Esophagus squamous epithelium (tissue), 5 donors: Measurements from ENCODE around the gene CACNB4. TPM values are rescaled to one million over a fixed set of nuclear protein-coding genes. Genes with fewer than 3 reads are reported as not detected.
"Not testable (repeated sequence)": the region's sequence is repeated elsewhere in the genome, so short reads cannot be mapped to it uniquely, and the experiment has no call there.

Source experiments
- DNase-seq: peaks from one replicate; lab custom pipeline; 2025; lab: John Stamatoyannopoulos, UW
- H3K27ac ChIP-seq, 4 donors: fragments of 200-600 bp; sonication (generic); one replicate each; pipeline ENCODE4 v1.5.1; 2016 to 2019; ENCODE audit warnings: mild to moderate bottlenecking in 1 of 4
- H3K27me3 ChIP-seq, 4 donors: fragments of 200-600 bp; sonication (generic); 1 replicate in 3 of 4; 2 replicates in 1 of 4; pipeline versions ENCODE4 v1.5.1 to v1.6.0; 2017 to 2021; ENCODE audit warnings: antibody characterized with exemption in 1 of 4
- H3K36me3 ChIP-seq, 3 donors: fragments of 200-600 bp; sonication (generic); one replicate each; pipeline ENCODE4 v1.5.1; 2016 to 2019
- H3K4me1 ChIP-seq, 3 donors: fragments of 200-600 bp; sonication (generic); one replicate each; pipeline ENCODE4 v1.5.1; 2017 to 2019
- H3K4me3 ChIP-seq, 4 donors: fragments of 200-600 bp; sonication (generic); 1 replicate in 3 of 4; 2 replicates in 1 of 4; pipeline ENCODE4 v1.5.1; 2016 to 2019; ENCODE audit warnings: mild to moderate bottlenecking in 2 of 4, moderate library complexity in 1 of 4
- H3K9me3 ChIP-seq, 3 donors: fragments of 200-600 bp; sonication (generic); one replicate each; pipeline ENCODE4 v1.5.1; 2016 to 2019
- CTCF ChIP-seq, 6 experiments: fragments of 450-650 bp in 4 of 6; fragments of 200-600 bp in 2 of 6; sonication (generic) in 2 of 6; IDR thresholded peaks; one replicate each; pipeline ENCODE4 v1.5.1; 2016 to 2019; ENCODE audit warnings: antibody characterized with exemption in 6 of 6, mild to moderate bottlenecking in 4 of 6, moderate library complexity in 4 of 6
- POLR2A ChIP-seq, 4 donors: fragments of 450-650 bp; IDR thresholded peaks; one replicate each; pipeline ENCODE4 v1.6.1; 2017; ENCODE audit warnings: antibody characterized with exemption in 4 of 4, mild to moderate bottlenecking in 4 of 4, moderate library complexity in 3 of 4
- WGBS, 2 donors: methylation state at CpG; one replicate each; pipeline ENCODE4 v1.1.5; 2018; 5-methylcytosine and 5-hydroxymethylcytosine counted together
- intact Hi-C: fragments of 100-400 bp; cut with DNase I; formaldehyde crosslinking; loops from one replicate; pipeline ENCODE4 v1.15.0; 2022
- total RNA-seq, 4 donors: library from RNA; depleted of rRNA; stranded (reverse); fragments of >200 nt; gene quantifications; one replicate each; pipeline ENCODE4 v1.1.0, GENCODE V29; 2016
- donor health status: DM: yes; HTN: yes; CAD: no.

Gene CACNB4
- total RNA-seq, 4 donors from 2014 or later: 6.1 to 11.1 (median 7.2) TPM

GRCh38 chr2:151946250-151946884 lies 152.5 kb downstream of the CACNB4 start:
- Histone ChIP-seq H3K36me3 (no peaks in the 10 kb centered on the region), H3K27ac (peak overlapping the region in 3 of 4 donors; percentile 63 to 75 (median 71)), H3K9me3 (peaks cover 0 to 3% (median 2%) of the 10 kb centered on the region in 3 donors), H3K27me3 (no peaks in the 10 kb centered on the region), H3K4me1 (peaks cover 22 to 59% (median 24%) of the 10 kb centered on the region in 3 donors), H3K4me3 (no peak overlapping the region)
- 48 to 63% methylated on average over 6 of the region's 6 CpGs for WGBS, 2 donors
- TF ChIP-seq CTCF (IDR thresholded peaks at IDR 0.05): no peak
- TF ChIP-seq POLR2A (IDR thresholded peaks at IDR 0.05): no peak
- intact Hi-C loops: no loop called here
- DNase-seq: no peak

- no peak for DNase-seq
- Histone ChIP-seq H3K4me3 (no peak overlapping the region), H3K9me3 (peaks cover 0 to 3% (median 2%) of the 10 kb centered on the region in 3 donors), H3K27me3 (no peaks in the 10 kb centered on the region), H3K4me1 (peaks cover 22 to 64% (median 27%) of the 10 kb centered on the region in 3 donors), H3K27ac (peak overlapping the region in 3 of 4 donors; percentile 63 to 75 (median 71)), H3K36me3 (no peaks in the 10 kb centered on the region)
- WGBS, 2 donors: 77 to 79% methylated on average over 7 of the region's 7 CpGs
- TF ChIP-seq POLR2A (IDR thresholded peaks at IDR 0.05): no peak
- no peak for TF ChIP-seq CTCF (IDR thresholded peaks at IDR 0.05)
- intact Hi-C loops: no loop called here
Measured at GRCh38 chr2:151945602-151946001, 153.2 kb downstream of the CACNB4 start.

GRCh38 chr2:151945186-151945585 lies 153.7 kb downstream of the CACNB4 start:
- intact Hi-C loops: no loop called here
- DNase-seq: no peak
- Histone ChIP-seq H3K27ac (peak overlapping the region; percentile 68 to 76 (median 73)), H3K9me3 (peaks cover 0 to 3% (median 2%) of the 10 kb centered on the region in 3 donors), H3K4me1 (peaks cover 22 to 65% (median 29%) of the 10 kb centered on the region in 3 donors), H3K36me3 (no peaks in the 10 kb centered on the region), H3K4me3 (no peak overlapping the region), H3K27me3 (no peaks in the 10 kb centered on the region)
- no peak for TF ChIP-seq POLR2A (IDR thresholded peaks at IDR 0.05)
- TF ChIP-seq CTCF (IDR thresholded peaks at IDR 0.05): no peak
- WGBS, 2 donors: 39 to 48% methylated on average over 2 of the region's 2 CpGs

- WGBS, 2 donors: 20 to 81% methylated on average over 1 of the region's 1 CpG
- Histone ChIP-seq H3K9me3 (peaks cover 0 to 3% (median 2%) of the 10 kb centered on the region in 3 donors), H3K4me3 (no peak overlapping the region), H3K4me1 (peaks cover 18 to 61% (median 29%) of the 10 kb centered on the region in 3 donors), H3K27ac (peak overlapping the region in 3 of 4 donors; percentile 71 to 76 (median 75)), H3K36me3 (no peaks in the 10 kb centered on the region), H3K27me3 (no peaks in the 10 kb centered on the region)
- TF ChIP-seq CTCF (IDR thresholded peaks at IDR 0.05): no peak
- TF ChIP-seq POLR2A (IDR thresholded peaks at IDR 0.05): no peak
- DNase-seq: no peak
- intact Hi-C loops: no loop called here
Measured at GRCh38 chr2:151943461-151943860, 155.4 kb downstream of the CACNB4 start.

- DNase-seq, H3K36me3 ChIP-seq, H3K27me3 ChIP-seq, H3K9me3 ChIP-seq, intact Hi-C loops, H3K4me3 ChIP-seq: not testable (repeated sequence)
- Histone ChIP-seq H3K4me1 (peaks cover 16 to 53% (median 26%) of the 10 kb centered on the region in 3 donors), H3K27ac (peak overlapping the region in 3 of 4 donors; percentile 6 to 76 (median 71))
- 90 to 96% methylated on average over 10 of the region's 10 CpGs for WGBS, 2 donors
Measured at GRCh38 chr2:151942540-151943205, 156.2 kb downstream of the CACNB4 start.
